IPS-18c (cell line): ENCODE results near the gene YY1.
"Not testable (repeated sequence)": the region's sequence is repeated elsewhere in the genome, so short reads cannot be mapped to it uniquely, and the experiment has no call there.

Experiments used
- H3K4me3 ChIP-seq: 2 replicates; pipeline ENCODE4 v1.7.0; 2013; ENCODE audit warnings: low read depth, mild to moderate bottlenecking, low read length, moderate library complexity; ENCODE audit not compliant: insufficient read depth
- H3K9me3 ChIP-seq: one replicate; pipeline ENCODE4 v1.6.1; 2013; ENCODE audit warnings: mild to moderate bottlenecking, low read length, moderate library complexity; ENCODE audit not compliant: control insufficient read depth, insufficient read depth

Gene YY1

GRCh38 chr14:100297320-100298300 is 58.7 kb downstream of the YY1 start:
- H3K4me3 ChIP-seq, result no peak overlapping the region
- no peaks in the 10 kb centered on the region for H3K9me3 ChIP-seq

DNA sequence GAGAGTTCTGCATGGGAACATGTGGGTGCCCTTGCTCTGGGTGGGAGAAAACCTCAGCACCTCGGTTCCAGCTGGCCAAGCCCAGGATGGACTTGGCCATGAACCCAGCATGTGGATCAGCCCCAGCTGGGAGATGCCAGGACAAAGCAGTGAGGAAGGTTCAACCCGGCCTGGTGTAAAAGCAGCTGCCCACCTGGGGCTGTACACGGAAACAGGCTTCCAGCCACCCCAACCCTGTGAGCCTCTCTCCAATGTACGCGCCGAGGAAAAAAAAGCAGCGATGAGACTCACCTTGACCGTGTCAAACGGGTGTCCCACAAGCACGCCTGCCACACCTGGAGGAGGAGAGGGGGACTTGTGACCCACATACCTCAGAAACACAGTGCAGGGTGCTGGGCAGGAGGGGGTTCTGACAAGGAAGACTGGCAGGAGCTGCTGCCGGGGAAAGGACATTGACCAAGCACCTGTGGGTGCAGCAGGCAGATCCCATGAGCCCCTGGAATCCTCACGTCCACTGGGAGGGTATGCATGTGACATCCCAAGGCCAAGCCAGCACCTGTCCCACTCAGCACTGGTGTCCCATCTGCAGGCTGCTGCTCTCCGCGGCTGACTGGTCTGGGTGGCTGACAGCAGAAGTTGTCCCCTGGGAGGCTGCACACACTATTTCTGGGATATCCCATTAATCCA is 59.8 kb downstream of the YY1 start:
- Histone ChIP-seq H3K9me3 (no peaks in the 10 kb centered on the region), H3K4me3 (no peak overlapping the region)

GRCh38 chr14:100299238-100299560 is 60.3 kb downstream of the YY1 start:
- Histone ChIP-seq H3K9me3 (no peaks in the 10 kb centered on the region), H3K4me3 (no peak overlapping the region)

- Histone ChIP-seq H3K9me3 (peaks cover 2% of the 10 kb centered on the region), H3K4me3 (no peak overlapping the region)
Measured at GRCh38 chr14:100302616-100303015, 63.7 kb downstream of the YY1 start.

- Histone ChIP-seq H3K9me3 (peaks cover 2% of the 10 kb centered on the region), H3K4me3 (no peak overlapping the region)
Measured at GRCh38 chr14:100303179-100303578, 64.2 kb downstream of the YY1 start.

GRCh38 chr14:100303925-100304324 is 65.0 kb downstream of the YY1 start:
- Histone ChIP-seq H3K9me3 (peaks cover 2% of the 10 kb centered on the region), H3K4me3 (no peak overlapping the region)

DNA sequence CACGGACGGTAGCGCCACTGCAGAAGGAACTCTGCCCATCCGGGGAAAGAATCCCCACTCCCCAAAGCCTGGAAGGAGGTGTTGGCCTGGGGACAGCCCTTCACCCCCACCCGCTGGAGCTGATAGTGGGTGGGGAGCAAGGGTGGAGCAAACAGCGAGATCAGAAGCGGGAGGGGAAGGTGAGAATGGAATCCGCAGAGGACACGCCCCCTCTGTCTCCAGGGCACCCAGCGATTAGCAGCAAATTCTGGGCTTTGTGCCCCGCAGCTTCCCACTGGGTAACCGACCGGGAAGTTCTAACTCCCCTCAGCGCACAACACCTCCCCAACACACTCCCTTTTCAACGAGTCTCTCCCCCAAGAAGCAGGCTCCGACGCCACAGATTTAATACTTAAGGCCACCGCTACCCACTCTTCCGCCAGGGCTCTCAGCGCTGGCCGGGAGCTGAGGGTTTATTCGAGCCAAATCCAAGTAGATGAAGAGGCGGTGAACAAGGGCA is 65.9 kb downstream of the YY1 start:
- peak overlapping the region; percentile 93 for H3K4me3 ChIP-seq
- peaks cover 2% of the 10 kb centered on the region for H3K9me3 ChIP-seq

- H3K9me3 ChIP-seq, result peaks cover 2% of the 10 kb centered on the region
- H3K4me3 ChIP-seq, result peak overlapping the region; percentile 93
Measured at GRCh38 chr14:100305324-100306100, 66.6 kb downstream of the YY1 start.

DNA sequence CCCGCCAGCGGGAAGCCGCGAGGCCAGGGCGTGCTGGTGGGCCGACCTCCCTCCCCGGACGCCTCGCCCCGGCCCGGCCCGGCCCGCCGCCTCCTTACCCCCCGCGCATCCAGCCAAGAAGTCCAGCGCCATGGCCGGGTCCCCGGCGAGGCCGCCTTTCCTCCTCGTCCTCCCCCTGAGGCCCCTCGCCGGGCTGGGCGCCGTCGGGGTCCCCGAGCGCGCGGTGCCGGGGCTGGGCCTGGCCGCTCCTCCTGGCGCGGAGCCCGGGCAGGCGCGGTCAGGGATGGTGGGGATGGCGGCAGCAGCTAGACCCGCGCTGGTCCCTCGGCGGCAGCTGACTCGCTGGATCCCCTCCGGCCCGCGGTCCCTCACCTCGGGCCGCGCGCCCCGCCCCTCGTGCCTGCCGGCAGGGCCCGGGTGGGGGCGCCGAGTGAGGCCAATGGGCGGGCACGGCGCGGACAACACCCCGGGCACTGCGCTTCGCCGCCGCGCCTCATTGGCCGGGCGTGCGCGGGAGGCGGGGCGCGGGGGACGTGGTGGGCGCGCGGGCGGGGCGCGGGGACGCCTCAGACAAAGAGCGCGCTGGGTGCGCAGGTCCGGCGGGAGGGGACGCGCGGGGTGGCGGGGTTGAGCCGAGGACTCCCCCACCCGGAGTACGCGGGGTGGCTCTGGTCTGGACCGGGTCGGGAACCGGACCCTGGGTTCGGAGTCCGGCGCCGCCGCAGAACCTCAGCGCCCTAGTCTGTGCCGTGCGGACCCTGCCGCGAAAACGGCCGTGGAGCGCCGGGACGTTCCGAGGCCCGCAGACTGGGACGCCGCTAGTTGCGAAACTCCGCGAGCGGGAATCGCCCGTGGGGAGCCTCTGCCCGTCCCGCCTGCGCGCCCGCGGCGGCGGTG is 67.4 kb downstream of the YY1 start, which contains the start of gene SLC25A29:
Gene SLC25A29 (minus strand): TSS at position 344 of the 897 bp plus-strand sequence. CDS start 212 bp downstream, at position 132.
- Histone ChIP-seq H3K4me3 (peak within 1 kb of the TSS; percentile 93), H3K9me3 (peaks cover 2% of the 10 kb centered on the region)

GRCh38 chr14:100306998-100307765 is 68.2 kb downstream of the YY1 start:
- peaks cover 2% of the 10 kb centered on the region for H3K9me3 ChIP-seq
- peak overlapping the region; percentile 93 for H3K4me3 ChIP-seq

DNA sequence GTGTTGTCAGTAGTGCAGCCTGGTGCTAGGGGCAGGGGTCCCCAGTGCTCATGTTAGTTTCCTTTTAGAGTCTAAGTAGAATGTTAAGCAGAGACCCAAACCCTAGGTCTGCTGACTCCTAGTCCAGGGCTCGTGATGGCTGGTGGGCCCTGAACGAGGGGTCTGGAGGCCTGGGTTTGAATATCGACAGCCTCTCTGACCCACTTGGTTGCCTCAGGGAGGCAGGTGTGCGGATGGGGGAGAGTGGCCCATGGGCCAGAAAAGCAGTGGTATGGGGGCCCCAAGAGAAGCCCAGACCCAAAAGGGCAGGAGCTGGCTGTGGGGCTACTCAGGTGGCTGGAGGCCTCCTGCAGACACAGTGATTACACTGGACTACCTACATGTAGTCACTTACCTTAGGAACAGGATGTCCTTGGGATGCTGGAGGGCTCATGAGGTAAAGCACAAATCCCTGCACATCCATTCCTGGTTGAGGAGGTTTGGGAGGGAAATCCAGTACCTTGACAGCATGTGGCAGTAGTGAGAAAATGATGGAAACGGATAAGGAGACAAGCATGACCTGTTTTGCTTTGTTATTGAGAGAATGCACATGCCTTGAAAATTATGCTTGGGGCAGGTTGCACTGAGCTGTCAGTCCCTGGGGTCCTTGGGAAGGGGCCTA is 69.0 kb downstream of the YY1 start:
- peak overlapping the region; percentile 93 for H3K4me3 ChIP-seq

DNA sequence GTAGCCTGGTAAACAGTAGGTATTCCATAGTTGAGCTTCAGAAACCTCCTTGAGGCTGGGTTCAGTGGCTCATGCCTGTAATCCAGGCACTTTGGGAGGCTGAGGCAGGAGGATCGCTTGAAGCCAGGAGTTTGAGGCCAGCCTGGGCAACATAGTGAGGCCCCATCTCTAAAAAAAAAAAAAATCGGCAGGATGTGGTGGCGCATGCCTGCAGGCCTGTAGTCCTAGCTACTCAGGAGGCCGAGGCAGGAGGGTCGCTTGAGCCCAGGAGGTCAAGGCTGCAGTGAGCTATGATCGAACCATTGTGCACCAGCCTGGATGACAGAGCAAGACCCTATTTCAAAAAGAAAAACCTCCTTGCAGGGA is 69.5 kb downstream of the YY1 start:
- H3K9me3 ChIP-seq, H3K4me3 ChIP-seq: not testable (repeated sequence)

More for the DNA sequence above, 69.0 kb downstream of the YY1 start:
- peaks cover 2% of the 10 kb centered on the region for H3K9me3 ChIP-seq

- Histone ChIP-seq H3K9me3 (peaks cover 2% of the 10 kb centered on the region), H3K4me3 (no peak overlapping the region)
Measured at GRCh38 chr14:100309028-100309737, 70.2 kb downstream of the YY1 start.

DNA sequence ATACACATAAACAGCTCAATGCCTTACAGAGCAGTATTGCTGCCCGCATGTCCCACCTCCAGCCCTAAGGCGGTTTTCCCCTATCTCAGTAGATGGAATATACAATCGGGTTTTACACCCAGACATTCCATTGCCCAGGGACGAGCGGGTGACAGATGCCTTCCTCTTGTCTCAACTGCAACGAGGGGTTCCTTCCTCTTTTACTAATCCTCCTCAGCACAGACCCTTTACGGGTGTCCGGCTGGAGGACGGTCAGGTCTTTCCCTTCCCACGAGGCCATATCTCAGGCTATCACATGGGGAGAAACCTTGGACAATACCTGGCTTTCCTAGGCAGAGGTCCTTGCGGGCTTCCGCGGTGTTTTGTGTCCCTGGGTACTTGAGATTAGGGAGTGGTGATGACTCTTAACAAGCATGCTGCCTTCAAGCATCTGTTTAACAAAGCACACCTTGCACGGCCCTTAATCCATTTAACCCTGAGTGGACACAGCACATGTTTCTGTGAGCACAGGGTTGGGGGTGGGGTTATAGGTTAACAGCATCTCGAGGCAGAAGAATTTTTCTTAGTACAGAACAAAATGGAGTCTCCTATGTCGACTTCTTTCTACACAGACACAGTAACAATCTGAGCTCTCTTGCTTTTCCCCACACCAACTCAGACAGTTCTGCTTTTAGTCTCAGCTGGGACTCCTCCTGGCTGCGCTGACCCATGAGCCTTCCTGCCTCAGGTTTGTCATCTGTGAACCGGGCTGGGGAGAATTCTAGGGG is 73.3 kb downstream of the YY1 start:
- H3K9me3 ChIP-seq, H3K4me3 ChIP-seq: not testable (repeated sequence)
